ENCODE results near the gene MAST2.
"Not testable (repeated sequence)": the region's sequence is repeated elsewhere in the genome, so short reads cannot be mapped to it uniquely, and the experiment has no call there.

The MAST2 gene

GRCh38 chr1:45803299-45803780 lies at the start of gene MAST2:
Gene MAST2, plus strand, starts transcription at chr1:45803612. Its CDS starts 284 bp downstream, at chr1:45803896.
- peak; percentile 84 for DNase-seq

GRCh38 chr1:45755697-45756096 lies 47.7 kb upstream of the MAST2 start:
- no peak for DNase-seq

GRCh38 chr1:45762291-45762690 lies 41.1 kb upstream of the MAST2 start:
- no peak for DNase-seq

GRCh38 chr1:45765999-45766792 lies 37.2 kb upstream of the MAST2 start:
- no peak for DNase-seq

GRCh38 chr1:45767035-45767434 lies 36.4 kb upstream of the MAST2 start:
- DNase-seq: no peak

- no peak for DNase-seq
Measured at GRCh38 chr1:45769261-45769932, 34.0 kb upstream of the MAST2 start.

GRCh38 chr1:45772971-45773370 lies 30.4 kb upstream of the MAST2 start:
- DNase-seq: no peak

- no peak for DNase-seq
Measured at GRCh38 chr1:45775794-45776193, 27.6 kb upstream of the MAST2 start.

GRCh38 chr1:45785583-45785982 lies 17.8 kb upstream of the MAST2 start:
- DNase-seq: no peak

- no peak for DNase-seq
Measured at GRCh38 chr1:45787905-45788304, 15.5 kb upstream of the MAST2 start.

GRCh38 chr1:45789601-45790000 lies 13.8 kb upstream of the MAST2 start:
- DNase-seq: no peak

GRCh38 chr1:45792744-45793143 lies 10.7 kb upstream of the MAST2 start:
- no peak for DNase-seq

- DNase-seq: peak; percentile 14
Measured at GRCh38 chr1:45793942-45794604, 9.3 kb upstream of the MAST2 start.

- DNase-seq: no peak
Measured at GRCh38 chr1:45796381-45796780, 7.0 kb upstream of the MAST2 start.

GRCh38 chr1:45796946-45797345 lies 6.5 kb upstream of the MAST2 start:
- no peak for DNase-seq

- no peak for DNase-seq
Measured at GRCh38 chr1:45800899-45801298, 2.5 kb upstream of the MAST2 start.

- DNase-seq: peak; percentile 75
Measured at GRCh38 chr1:45802343-45803298, 791 bp upstream of the MAST2 start.

GRCh38 chr1:45803781-45804668 lies 613 bp downstream of the MAST2 start:
- DNase-seq: not testable (repeated sequence)

- no peak for DNase-seq
Measured at GRCh38 chr1:45804669-45804969, 1.2 kb downstream of the MAST2 start.

- DNase-seq: no peak
Measured at GRCh38 chr1:45806129-45806528, 2.7 kb downstream of the MAST2 start.

- no peak for DNase-seq
Measured at GRCh38 chr1:45809761-45810160, 6.3 kb downstream of the MAST2 start.

- no peak for DNase-seq
Measured at GRCh38 chr1:45814776-45815175, 11.4 kb downstream of the MAST2 start.
